GM21825 (cell line): ENCODE measurements around the gene YEATS2.
"Not testable (repeated sequence)": the region's sequence is repeated elsewhere in the genome, so short reads cannot be mapped to it uniquely, and the experiment has no call there.

Experiments used
- ATAC-seq: cut with Tn5 transposase; IDR thresholded peaks from one replicate; pipeline ENCODE4 v1.9.1; 2021; ENCODE audit warnings: mild to moderate bottlenecking, moderate library complexity; ENCODE audit not compliant: unreplicated experiment

The YEATS2 gene

DNA sequence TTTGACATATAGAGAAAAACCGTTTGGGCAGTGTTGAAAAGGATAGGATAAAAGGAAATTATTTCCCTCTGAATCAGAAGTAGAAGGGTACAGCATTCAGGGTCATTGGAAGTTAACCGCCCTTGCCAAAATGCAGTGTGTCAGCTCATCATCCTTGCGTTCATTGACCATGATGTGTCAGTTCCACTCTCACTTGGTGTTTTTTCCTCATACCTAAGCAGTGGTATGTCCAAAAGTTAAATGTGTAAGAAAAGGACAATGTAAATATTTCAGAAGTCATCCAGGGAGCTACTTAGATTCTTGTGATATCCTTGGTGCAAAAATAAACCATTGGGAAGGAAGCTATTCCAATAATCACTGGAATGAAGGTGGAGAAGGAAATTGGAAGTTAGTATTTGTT, 77.0 kb downstream of the YEATS2 start:
- no peak for ATAC-seq

DNA sequence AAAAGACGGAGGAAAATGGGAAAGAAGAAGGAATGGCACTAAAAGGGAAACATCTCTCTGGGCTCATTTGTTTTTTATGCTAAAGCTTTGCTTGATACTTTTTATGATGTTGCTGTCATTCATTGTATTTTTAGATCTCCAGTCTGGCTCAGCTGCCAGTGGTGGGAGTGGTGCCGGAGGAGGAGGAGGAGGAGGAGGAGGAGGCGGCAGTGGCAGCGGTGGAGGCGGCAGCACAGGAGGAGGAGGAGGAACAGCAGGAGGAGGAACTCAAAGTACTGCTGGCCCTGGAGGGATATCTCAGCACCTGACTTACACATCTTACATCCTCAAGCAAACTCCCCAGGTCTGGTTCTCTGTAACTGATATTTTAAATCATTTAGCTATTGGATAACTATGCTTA, 78.2 kb downstream of the YEATS2 start:
- ATAC-seq, result no peak

DNA sequence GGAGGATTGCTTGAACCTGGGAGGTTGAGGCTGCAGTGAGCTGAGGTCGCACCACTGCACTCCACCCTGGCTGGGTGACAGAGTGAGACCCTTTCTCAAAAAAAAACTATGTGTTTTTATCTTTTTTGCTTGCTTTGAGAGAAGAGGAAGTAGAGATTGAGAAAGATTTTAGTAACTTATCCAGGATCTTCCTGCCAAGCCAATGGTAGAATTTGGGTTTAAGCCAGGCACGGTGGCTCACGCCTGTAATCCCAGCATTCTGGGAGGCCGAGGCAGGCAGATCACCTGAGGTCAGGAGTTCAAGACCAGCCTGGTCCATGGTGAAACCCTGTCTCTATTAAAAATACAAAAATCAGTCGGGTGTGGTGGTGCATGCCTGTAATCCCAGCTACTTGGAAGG, 78.9 kb downstream of the YEATS2 start:
- not testable (repeated sequence) for ATAC-seq

DNA sequence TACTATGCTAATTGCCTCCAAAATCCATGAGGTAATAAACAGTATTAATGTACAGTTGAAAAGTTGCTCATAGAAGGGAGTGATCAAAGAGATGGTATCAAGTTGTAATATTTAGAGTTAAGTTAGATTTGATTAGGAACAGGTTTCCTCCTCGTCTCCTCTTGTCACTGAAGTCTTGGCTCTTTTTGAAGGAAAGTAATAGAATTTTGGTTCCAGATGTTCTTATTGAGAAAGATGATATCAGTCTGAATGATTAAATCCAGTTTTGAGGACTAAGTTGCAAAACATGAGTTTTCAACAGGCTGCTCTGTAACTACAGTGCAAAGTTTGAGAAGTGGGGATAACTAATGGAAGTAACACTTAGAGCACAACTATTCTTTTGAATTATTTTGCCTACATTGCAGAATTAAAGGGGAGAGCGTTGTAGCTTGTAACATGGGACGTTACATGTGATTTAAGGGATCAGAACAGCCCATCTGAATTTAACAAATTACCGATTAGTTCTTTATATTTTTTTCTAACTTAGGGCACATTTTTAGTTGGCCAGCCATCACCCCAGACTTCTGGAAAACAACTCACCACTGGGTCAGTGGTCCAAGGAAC, 79.5 kb downstream of the YEATS2 start:
- ATAC-seq, result no peak

DNA sequence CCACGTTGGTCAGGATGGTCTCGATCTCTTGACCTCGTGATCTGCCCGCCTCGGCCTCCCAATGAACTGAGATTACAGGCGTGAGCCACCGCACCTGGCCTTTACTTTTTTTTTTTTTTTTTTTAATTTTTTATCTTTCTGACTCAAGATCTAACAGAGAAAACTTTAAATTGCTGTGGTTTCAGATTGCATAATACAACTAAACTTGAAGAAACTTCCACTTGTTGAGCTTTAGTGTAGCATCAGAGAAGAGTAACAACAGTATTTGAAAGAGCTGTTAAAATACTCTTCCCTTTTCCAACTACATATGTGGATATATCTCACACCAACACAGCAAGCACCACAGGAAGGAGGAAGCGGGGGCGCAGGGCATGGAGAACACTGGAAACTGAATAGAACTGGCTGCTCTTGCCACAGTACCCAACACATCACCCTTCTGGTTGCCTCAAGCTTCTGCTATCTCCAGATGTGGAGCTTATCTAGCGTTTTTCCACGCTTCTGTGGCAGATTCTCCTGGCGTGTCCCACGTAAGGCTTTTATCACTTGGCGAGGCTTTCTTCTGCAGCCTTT, 82.4 kb downstream of the YEATS2 start:
- ATAC-seq, result no peak

DNA sequence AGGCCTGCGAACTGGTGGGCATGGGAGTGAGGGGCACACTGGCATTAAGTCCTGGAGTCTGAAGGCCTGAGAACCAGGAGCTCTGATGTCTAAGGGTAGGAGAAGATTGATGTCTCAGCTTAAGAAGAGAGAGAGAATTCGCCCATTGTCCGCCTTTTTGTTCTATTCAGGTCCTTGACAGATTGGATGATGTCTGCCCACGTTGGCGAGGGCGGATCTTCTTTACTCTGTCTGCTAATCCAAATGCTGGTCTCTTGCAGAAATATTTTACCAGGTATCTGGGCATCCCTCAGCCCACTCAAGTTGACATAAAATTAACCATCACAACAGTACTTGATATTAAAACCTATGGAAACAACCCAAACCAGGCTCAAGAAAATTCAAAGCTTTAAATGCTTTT, 83.6 kb downstream of the YEATS2 start:
- ATAC-seq, result no peak

DNA sequence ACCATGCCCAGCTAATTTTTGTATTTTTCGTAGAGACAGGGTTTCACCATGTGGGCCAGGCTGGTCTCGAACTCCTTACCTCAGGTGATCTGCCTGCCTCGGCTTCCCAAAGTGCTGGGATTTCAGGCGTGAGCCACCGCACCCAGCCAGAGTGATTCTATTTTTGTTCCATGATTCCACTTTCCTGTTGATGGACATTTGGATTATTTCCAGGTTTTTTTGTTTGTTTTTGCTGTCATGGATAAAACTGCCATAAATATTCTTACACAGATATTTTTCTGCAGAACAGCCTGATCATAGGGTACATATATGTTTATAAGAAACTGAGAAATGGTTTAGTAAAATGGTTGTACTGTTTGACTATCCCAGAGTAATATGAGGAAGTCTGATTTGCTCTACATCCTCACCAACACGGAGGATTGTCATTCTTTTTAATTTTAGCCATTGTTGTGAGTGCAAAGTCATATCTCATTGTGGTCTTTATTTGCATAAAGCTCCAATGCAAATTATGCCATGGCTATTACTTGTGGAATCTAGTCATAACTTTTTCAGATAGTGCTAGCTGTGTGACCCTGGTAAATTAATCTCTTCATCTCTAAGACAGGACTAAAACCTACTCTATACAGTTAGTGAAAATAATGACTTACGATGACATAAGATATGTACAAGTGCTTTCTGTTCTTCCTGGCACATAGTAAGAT, 85.1 kb downstream of the YEATS2 start:
- no peak for ATAC-seq

DNA sequence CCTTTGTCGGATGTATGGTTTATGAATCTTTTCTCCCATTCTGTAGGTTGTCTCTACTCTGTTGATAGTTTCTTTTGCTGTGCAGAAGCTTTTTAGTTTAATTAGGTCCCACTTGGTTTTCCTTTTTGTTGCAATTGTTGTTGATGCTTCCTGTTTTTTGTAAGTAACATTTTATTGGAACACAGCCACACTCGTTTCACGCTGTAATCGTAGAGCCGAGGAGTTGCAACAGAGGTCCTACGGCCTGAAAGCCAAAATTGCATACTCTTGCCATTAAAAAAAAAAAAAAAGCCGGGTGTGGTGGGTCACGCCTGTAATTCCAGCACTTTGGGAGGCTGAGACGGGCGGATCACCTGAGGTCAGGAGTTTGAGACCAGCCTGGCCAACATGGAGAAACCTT, 86.9 kb downstream of the YEATS2 start:
- not testable (repeated sequence) for ATAC-seq

DNA sequence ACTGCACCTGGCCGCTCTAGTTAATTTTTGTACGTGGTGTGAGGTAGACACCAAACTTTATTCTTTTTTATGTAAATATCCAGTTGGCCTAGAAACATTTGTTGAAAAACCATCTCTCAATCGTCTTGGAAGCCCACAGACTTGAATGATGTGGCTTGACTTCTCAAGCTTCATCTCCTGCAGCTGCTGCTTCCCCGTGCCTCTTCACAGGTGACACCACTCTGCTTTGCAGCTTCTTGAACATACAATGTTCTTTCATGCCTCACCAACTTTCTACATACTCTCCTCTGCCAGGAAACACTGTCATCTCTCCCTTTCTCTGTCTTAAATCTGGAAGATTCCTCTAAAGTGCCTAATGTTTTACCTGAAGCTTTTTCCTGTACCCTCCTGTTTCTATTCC, 92.2 kb downstream of the YEATS2 start:
- ATAC-seq, result no peak

DNA sequence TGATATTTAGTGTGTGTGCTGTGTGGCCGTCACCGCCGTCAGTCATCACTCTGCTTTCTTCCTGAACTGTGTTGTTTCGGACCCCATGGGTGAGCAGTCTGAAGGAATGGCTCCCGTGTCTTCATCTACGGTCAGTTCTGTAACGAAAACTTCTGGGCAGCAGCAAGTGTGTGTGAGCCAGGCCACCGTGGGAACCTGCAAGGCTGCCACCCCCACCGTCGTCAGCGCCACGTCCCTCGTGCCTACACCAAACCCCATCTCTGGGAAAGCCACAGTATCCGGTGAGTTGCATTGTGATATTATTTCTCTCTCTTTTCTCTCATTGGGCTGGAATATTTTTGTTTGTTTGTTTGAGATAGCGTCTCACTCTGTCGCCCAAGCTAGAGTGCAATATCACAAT, 93.1 kb downstream of the YEATS2 start:
- ATAC-seq, result no peak

DNA sequence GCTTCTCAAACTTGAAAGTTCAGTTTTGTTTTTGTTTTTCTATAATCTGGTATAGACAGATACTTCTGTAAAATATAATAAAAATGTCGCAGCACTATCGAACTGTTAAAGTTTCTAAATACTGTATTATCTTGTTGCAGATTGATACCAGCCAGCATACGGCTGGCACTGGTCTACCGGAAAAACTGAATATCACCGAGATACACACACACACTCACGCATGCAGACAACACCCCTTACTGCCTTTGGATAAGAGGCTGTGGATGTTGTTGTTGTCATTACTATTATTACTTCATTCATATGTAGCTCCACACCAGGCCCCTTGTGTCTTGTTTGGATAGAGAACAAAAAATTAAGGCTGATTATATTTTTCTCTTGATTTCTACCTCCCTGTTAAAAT, 95.4 kb downstream of the YEATS2 start:
- no peak for ATAC-seq

DNA sequence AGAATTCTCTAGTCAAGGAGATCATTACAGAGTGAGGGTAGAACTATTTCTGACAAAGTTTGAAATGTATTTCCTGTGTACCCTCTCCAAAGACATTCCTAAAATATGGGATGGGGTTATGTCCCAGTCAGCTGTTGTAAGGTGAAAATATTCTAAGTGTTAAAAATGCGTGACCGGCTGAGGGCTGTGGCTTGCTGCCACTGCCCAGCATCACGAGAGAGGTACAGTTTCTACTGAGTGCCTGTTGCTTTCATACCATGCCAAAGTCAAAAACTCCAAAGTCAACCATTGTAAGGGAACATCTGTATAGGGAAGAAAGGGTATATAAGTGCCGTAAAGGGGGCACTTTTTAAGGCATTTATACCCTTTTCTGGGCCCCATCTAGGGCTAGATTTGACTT, 96.9 kb downstream of the YEATS2 start:
- no peak for ATAC-seq

DNA sequence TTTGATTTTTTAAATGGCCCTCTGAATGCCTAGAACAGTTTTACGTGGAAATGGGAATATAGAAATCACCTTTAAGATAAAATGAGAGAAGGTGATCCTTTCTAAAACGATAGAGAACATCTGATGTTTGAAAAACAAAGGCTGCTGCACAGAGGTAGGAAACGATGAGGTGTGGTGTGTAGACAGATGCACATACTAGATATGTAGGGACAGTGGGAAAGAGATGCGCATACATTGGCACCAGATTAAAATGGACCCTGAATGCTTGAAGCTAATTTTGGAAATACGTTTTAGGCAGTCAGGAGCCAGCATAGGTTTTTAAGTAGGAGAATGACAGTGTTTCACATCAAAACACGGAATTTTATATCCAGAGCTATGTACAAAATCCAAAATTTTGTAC, 98.8 kb downstream of the YEATS2 start:
- no peak for ATAC-seq

DNA sequence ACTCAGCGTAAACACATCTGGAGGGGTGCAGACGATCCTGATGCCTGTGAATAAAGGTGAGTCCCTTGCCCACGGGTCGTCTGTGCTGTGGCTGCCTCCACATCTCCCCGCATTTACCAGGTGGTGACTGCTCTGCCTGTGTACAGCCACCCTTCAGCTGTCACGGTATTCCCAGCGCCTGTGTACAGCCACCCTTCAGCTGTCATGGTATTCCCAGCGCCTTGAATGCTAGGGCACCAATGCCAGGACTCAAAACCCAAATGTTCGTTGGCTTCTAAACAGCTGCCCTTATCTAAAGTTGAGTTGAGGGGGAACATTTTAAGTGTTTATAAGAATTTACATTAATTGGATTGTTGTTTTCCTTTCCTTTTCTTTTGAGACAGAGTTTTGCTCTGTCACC, 100.4 kb downstream of the YEATS2 start:
- no peak for ATAC-seq

DNA sequence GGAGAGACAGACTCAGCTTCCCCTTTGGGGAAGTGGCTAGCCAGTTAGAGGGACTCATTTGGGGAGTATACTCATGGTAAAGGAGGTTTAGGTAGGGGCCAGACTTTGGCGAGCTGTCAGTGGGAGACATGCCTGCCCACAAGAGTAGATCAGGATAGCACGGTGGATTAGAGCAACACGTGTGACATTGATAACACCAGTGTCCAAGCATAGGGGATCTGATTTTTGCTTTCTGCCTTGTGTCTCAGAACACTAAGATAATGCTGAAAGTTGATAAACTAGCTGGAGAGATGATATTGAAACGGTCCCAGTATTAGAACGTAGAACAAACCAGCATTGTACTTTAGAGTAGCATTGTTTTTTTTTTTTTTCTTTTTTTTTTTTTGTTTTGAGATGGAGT, 101.9 kb downstream of the YEATS2 start:
- ATAC-seq, result no peak

DNA sequence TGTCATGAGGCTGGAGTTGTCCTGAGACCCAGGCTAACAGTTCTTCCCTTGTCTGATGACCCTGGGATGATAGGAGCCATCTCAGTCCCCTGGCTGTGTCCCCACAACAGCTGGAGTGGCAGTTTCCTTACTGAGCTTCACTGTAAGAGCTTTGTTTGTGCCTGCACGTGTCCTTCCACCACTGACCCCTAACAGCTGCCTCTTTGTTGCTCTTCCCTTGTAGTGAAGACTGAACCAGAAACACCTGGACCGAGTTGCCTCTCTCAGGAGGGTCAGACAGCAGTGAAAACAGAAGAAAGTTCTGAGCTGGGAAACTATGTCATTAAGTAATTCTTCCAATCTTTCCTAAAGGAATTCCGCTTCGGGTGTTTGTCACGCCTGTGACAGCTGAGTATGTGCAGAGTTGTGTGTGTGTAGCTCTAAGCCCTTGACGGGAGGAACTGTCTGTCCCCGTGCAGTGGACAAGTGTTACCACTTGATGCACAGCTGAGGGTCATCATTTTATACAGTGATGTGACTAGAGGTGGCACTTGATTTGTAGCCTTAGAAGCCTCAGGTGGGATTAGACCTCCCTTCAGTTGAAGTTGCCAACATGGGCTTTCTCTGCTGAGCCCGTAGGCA, 102.8 kb downstream of the YEATS2 start:
- ATAC-seq, result no peak

DNA sequence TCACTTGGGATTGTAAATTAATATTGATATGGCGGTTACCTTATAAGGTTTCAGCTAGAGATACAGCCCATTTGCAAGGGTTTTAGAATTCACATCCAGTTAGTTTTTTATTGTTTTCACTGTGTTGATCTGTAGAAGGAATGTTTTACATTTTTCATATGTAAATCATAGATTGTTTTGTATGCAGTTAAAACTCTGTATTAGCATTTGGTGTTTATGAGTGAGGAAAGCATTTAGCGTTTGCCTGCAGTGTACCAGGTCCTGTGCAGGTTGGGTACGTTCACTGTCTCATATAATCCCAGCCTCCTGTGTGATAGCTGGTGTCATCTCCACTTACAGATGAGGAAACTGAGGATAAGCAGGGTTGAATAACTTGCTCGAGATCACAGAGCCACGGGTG, 104.0 kb downstream of the YEATS2 start:
- no peak for ATAC-seq

DNA sequence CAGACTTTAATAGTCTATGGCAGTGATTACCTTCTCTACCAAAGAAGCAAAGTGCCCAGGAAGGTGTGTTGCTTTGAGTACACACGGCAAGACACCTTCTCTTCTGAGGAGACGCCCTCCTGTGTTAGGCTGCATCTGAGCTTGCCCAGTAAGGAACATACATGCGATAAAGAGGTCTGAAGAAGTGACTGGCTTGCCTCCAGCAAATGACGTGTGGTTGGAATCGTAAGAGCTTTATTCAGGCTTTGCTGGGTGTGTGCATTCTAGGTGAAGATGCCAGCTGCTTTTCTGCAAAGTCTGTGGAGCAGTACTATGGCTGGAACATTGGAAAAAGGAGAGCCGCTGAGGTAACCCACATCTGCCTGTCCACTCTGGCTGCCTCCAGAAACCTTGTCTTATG, 105.4 kb downstream of the YEATS2 start:
- no peak for ATAC-seq

DNA sequence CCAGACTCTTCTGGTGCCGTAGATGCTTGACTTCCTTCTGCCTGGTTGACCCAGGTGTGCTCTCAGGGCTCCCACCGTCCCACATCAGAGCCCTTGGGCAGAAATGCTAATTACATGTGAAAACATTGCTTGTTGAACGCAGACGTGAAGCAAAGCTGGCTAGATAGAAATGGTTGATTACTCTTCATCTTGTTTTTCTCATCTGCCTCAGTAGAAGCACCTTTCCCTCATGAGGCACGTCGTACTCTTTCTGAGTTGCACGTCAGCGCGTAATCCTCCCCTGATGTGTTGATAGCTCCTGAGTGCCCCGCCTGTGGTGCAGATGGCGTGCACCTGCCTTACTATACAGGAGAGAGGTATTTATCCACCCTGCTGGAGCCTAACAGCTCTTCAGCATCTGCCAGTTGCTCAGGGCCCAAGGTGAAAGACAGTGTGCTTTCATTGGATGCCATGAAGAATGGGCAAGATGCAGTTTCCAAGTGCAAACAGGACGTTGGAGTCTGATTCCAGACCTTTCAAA, 109.7 kb downstream of the YEATS2 start:
- no peak for ATAC-seq

DNA sequence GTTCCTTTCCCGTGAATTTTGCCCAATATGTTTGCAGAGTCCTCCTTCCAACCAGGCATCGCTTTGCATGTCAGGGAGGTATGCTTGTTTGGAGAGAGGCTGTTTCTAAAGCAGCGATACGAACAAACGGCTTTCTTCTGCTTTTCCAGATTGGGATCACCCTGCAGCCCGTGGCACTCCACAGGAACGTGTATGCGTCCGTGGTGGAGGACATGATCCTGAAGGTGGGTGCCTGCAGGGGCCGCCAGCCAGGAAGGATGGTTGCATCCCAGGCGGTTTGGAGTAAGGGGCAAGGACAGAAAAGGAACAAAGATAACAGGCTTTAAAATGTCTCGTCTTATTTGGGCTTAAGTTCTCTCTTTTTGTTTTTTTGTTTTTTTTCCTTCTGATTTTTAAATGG, 110.3 kb downstream of the YEATS2 start:
- no peak for ATAC-seq

DNA sequence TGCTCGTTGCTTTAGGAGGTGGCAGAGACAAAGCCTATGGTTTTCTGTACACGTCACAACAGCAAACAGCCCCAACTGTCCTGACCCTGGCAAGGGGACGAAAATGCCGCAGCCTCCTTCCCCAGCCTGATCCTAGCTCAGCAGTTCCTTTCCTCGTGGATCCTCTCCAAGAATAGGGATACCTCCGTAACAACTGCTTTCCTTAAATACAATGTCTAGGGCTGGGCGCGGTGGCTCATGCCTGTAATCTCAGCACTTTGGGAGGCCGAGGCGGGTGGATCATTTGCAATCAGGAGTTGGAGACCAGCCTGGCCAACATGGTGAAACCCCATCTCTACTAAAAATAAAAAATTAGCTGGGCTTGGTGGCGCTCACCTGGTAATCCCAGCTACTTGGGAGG, 110.8 kb downstream of the YEATS2 start:
- no peak for ATAC-seq

DNA sequence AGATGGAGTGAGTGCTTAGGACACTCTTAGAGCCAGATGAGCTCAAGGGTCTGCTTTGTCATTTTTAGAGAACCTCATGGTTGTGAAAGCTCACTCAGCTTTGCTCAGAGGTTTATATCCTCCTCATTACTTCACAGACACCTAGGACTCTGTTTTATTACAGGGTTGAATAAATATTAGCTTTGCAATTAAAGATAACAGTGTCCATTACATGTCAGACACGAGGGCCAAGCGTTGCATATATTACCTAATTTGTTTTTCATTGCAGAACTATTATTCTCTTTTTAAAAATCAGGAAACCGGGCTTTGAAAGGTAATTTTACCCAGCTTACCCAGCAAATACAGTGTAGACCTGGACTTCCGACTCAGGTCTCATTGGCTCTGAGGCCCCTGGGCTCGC, 111.7 kb downstream of the YEATS2 start:
- no peak for ATAC-seq
